AG04449 (cell line): Measurements from ENCODE around the gene DHX15.

Experiments
- CTCF ChIA-PET: fragments of 350-600 bp; formaldehyde crosslinking; extraction: SDS; loops from one replicate; lab custom pipeline; 2021; ENCODE audit warnings: antibody characterized with exemption; lab: Yijun Ruan, JAX
- POLR2A ChIA-PET: fragments of 400-600, 350-600 bp; formaldehyde crosslinking; extraction: SDS; loops from one replicate; lab custom pipeline; 2020; ENCODE audit warnings: antibody characterized with exemption, inconsistent platforms; lab: Yijun Ruan, JAX
- DNase-seq: peaks from one replicate; pipeline ENCODE4 v3.0.0-alpha.2; 2010; ENCODE audit warnings: low read depth, low spot score
- H3K4me3 ChIP-seq: 2 replicates; pipeline ENCODE4 v1.5.1; 2011; ENCODE audit warnings: low read depth, mild to moderate bottlenecking, control low read depth, low read length
- TF ChIP-seq, protein P1 (sequence below): IDR thresholded peaks from one replicate; pipeline ENCODE4 v1.5.1; 2011; ENCODE audit warnings: mild to moderate bottlenecking, moderate library complexity, low read length, control low read depth, inconsistent platforms; ENCODE audit not compliant: insufficient read depth; ENCODE audit errors: missing control alignments

The DHX15 gene

DNA sequence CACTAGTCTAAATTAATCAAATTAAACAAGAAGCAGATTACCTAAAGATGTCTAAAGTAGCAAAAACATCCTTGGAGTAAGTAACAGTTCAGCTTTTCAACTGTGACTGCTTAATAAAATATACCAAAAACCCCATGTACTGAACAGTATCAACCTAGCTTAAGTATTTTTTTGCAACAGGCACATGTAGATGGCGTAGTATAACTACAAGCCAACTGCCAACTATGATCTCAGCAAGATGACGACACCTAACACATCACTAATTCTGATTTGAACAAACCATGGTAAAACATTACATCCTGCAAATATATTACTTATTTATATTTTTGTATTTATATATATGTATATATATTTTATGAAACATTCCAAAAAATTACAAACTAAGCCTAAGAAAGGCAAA is 24.5 kb downstream of the DHX15 start:
- TF ChIP-seq, protein P1, sequence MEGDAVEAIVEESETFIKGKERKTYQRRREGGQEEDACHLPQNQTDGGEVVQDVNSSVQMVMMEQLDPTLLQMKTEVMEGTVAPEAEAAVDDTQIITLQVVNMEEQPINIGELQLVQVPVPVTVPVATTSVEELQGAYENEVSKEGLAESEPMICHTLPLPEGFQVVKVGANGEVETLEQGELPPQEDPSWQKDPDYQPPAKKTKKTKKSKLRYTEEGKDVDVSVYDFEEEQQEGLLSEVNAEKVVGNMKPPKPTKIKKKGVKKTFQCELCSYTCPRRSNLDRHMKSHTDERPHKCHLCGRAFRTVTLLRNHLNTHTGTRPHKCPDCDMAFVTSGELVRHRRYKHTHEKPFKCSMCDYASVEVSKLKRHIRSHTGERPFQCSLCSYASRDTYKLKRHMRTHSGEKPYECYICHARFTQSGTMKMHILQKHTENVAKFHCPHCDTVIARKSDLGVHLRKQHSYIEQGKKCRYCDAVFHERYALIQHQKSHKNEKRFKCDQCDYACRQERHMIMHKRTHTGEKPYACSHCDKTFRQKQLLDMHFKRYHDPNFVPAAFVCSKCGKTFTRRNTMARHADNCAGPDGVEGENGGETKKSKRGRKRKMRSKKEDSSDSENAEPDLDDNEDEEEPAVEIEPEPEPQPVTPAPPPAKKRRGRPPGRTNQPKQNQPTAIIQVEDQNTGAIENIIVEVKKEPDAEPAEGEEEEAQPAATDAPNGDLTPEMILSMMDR: no peak
- ChIA-PET POLR2A (no interaction called here), CTCF (interaction anchor here (1.0 to 1.4 kb wide), 4 partner anchors 8 to 84 kb away, joined by 3 to 6 read pairs (median 4); no protein-coding TSS in a partner anchor)
- no peak for DNase-seq
- no peak overlapping the region for H3K4me3 ChIP-seq

DNA sequence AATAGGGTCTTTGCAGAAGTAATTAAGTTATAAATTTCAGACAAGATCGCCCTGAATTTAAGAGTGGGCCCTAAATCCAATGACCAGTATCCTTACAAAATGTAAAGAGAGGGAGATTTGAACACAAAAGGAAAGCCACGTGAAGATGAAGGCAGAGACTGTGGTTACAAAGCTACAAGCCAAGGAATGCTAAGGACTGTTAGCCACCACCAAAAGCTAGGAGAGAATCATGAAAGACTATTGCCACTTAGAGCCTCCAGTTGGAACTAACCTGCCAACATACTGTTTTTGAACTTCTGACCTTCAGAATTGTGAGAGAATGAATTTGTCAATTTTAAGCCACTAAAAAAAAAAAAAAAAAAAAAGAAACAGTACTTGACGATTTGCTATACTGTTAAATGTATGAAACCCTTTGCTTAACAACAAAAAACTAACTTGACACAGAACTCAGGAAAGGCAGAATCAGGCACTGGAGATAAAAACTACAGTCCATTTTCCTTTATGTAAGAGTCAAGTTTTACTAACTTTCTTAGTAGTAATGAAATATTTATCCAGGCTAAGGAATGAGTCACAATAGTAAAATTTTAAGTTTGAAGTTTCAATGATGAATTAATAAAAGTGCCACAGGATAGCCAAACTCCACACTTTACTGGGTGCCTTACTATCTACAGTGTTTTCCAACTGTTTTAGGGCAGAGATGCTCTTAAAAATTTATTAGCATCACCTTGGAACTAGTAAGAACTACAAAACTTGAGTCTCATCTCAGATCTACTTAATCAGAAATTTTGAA is 25.1 kb downstream of the DHX15 start:
- DNase-seq: no peak
- CTCF ChIA-PET: interaction anchor here (0.8 to 1.3 kb wide), 2 partner anchors 9 to 33 kb away, joined by 3 read pairs; no protein-coding TSS in a partner anchor
- TF ChIP-seq, protein P1: no peak
- no peak overlapping the region for H3K4me3 ChIP-seq
- POLR2A ChIA-PET: no interaction called here

DNA sequence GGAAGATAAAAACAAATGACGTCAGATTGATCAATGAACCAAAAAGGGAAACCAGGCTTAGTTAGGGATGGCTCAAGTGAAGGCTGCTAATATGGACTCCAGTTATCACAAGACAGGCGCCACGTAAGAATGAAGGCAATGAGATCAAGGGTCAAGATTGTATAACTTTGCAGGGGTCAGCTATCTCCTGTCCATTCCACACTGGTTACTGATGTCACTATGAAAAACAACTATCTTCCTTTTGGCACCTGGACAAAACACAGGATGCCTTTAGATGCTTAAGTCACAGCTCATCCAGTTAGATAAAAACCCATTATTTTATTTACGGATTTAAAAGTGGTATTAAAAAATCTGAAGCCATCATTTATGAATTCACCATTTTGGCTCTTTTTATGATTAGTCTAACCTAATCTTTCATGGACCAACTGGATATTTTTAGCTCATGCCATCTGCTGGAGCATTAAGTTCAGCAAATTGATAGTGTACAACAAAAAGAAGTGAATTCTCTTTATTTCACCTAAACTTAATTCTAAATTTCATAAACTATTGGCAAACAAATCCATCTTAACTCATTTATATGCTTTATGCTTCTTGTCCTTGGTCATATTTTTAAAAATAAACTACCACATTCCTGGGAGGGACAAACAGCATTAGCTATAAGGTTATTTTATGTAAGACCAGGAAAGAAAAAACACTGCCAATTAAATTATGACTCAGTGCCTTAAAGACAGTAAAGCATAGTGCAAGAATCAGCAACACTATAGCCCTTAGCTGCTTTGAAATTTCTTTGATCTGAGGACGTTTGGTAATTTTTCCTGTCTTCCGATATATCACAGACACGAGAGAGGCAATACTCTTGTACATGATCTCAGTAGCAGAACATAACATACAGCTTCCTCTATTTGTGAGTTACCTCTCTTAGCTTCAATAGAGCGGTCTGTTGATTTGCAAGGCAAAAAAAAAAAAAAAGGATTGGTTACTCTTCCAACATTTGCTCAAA is 27.0 kb downstream of the DHX15 start:
- no peak for DNase-seq
- no peak overlapping the region for H3K4me3 ChIP-seq
- TF ChIP-seq, protein P1: no peak
- ChIA-PET CTCF (interaction anchor here (0.7 to 2.1 kb wide), 9 partner anchors 10 to 588 kb away, joined by 3 to 7 read pairs (median 3); no protein-coding TSS in a partner anchor), POLR2A (no interaction called here)

GRCh38 chr4:24551492-24552289 is 32.7 kb downstream of the DHX15 start:
- CTCF ChIA-PET: interaction anchor here (0.7 to 3.1 kb wide), 15 partner anchors 9 to 428 kb away, joined by 3 to 24 read pairs (median 4); no protein-coding TSS in a partner anchor
- POLR2A ChIA-PET: no interaction called here

DNA sequence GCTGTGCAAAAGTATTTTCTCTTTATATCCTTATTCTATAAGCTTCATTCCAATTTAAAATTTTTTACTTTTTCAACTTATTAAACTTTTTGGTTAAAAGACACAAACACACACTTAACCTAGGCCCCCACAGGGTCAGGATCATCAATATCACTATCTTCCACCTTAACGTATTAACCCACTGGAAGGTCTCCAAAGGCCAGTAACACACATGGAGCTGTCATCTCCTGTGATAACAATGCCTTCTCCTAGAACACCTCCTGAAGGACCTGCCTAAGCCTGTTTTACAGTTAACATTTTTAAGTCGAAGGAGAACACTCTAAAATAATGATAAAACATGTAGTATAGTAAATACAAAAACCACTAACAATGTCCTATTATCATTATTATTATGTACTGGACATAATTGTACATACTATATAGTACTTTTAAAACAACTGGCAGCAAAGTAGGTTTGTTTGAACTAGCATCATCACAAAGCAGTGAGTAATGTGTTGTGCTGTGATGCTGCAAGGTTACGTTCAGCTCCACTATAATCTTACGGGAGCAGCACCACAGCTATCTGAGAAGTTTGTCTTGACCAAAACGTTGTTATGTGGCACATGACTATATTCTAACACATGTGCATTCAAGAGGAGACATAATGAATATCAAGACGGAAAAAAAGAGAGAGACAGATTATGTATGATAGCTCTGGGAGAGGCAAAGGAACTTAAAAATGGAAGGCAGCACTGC is 33.7 kb downstream of the DHX15 start:
- no peak overlapping the region for H3K4me3 ChIP-seq
- no peak for DNase-seq
- TF ChIP-seq, protein P1: no peak
- ChIA-PET POLR2A (no interaction called here), CTCF (interaction anchor here (1.1 to 3.1 kb wide), 11 partner anchors 8 to 38 kb away, joined by 3 to 24 read pairs (median 6); no protein-coding TSS in a partner anchor)

More at GRCh38 chr4:24551492-24552289, 32.7 kb downstream of the DHX15 start:
- no peak overlapping the region for H3K4me3 ChIP-seq
- DNase-seq: no peak
- TF ChIP-seq, protein P1: no peak
